GM18907 (cell line): ENCODE data around the gene ENPP7.

Source experiments
- ATAC-seq: cut with Tn5 transposase; IDR thresholded peaks from one replicate; pipeline ENCODE4 v1.9.1; 2021; ENCODE audit warnings: mild to moderate bottlenecking, moderate library complexity; ENCODE audit not compliant: unreplicated experiment

The ENPP7 gene

GRCh38 chr17:79789943-79790804, 59.4 kb downstream of the ENPP7 start:
- ATAC-seq, result no peak

GRCh38 chr17:79790805-79791734, 60.3 kb downstream of the ENPP7 start:
- ATAC-seq, result no peak

GRCh38 chr17:79791735-79792161, 61.0 kb downstream of the ENPP7 start:
- ATAC-seq, result no peak
